ENCODE measurements around the gene PIGU.

DNA sequence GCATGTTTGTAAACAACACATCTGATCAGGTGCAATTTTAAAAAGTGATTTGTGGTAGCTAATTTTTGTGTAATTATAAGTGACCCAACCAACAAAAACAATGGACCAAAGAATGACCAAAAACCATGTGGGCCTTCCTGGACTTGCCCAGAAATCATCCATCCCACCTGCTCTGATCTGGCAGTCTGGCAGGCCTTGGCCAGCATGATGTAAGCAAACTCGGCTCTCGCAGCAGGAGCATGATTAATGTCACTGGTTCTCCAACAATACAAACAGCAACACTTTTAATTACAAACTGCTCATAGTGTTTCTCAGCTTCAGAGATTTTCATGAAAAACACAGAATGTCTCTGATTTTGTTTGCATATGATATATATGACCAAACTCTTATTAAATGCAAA, 43.4 kb upstream of the PIGU start:
- no peak for TF ChIP-seq CTCF (IDR thresholded peaks at IDR 0.05)
- no peak for TF ChIP-seq POLR2A (IDR thresholded peaks at IDR 0.05)
- no peak for TF ChIP-seq POLR2AphosphoS5 (IDR thresholded peaks at IDR 0.05; ENCODE audit: insufficient read depth in 1 of 2, low read depth in 1 of 2)
